Measurements from ENCODE around the gene PRKCA.

DNA sequence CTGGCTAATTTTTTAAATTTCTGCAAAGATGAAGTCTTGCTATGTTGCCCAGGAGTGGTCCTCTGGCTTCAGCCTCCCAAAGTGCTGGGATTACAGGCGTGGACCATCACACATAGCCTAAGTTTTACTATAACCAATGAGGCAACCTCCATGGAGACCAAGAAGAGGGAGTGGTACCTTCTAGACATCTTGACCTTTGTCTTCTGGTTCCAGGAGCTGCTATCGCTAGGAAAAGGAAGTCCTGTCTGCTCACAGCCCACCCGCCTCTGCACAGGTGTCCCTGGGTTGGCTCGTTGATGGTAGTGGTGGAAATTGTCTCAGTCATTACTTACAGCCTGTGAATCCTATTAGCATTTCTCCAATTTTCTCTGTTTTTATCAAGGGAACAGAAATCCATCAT is 169.7 kb downstream of the PRKCA start:
- TF ChIP-seq, protein P1, sequence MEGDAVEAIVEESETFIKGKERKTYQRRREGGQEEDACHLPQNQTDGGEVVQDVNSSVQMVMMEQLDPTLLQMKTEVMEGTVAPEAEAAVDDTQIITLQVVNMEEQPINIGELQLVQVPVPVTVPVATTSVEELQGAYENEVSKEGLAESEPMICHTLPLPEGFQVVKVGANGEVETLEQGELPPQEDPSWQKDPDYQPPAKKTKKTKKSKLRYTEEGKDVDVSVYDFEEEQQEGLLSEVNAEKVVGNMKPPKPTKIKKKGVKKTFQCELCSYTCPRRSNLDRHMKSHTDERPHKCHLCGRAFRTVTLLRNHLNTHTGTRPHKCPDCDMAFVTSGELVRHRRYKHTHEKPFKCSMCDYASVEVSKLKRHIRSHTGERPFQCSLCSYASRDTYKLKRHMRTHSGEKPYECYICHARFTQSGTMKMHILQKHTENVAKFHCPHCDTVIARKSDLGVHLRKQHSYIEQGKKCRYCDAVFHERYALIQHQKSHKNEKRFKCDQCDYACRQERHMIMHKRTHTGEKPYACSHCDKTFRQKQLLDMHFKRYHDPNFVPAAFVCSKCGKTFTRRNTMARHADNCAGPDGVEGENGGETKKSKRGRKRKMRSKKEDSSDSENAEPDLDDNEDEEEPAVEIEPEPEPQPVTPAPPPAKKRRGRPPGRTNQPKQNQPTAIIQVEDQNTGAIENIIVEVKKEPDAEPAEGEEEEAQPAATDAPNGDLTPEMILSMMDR (conservative IDR thresholded peaks at IDR 0.05; ENCODE audit: low read depth in 2 of 2) = no peak
- TF ChIP-seq EZH2phosphoT487 (IDR thresholded peaks at IDR 0.05; ENCODE audit: unreplicated experiment) (no peak), EZH2 (IDR thresholded peaks at IDR 0.05; ENCODE audit: low read depth, unreplicated experiment) (no peak), JUNB (IDR thresholded peaks at IDR 0.05; ENCODE audit: unreplicated experiment) (no peak), NANOG (IDR thresholded peaks at IDR 0.05; ENCODE audit: borderline replicate concordance) (no peak), ZNF331 (CRISPR knock-in tag; IDR thresholded peaks at IDR 0.05; ENCODE audit: low read depth) (no peak), POLR2AphosphoS5 (IDR thresholded peaks at IDR 0.05; ENCODE audit: low read depth) (no peak), STAT1 (IDR thresholded peaks at IDR 0.05; ENCODE audit: unreplicated experiment) (no peak), CREB1 (CRISPR knock-in tag; IDR thresholded peaks at IDR 0.05; ENCODE audit: low read depth) (no peak)
- TF ChIP-seq, protein P2, sequence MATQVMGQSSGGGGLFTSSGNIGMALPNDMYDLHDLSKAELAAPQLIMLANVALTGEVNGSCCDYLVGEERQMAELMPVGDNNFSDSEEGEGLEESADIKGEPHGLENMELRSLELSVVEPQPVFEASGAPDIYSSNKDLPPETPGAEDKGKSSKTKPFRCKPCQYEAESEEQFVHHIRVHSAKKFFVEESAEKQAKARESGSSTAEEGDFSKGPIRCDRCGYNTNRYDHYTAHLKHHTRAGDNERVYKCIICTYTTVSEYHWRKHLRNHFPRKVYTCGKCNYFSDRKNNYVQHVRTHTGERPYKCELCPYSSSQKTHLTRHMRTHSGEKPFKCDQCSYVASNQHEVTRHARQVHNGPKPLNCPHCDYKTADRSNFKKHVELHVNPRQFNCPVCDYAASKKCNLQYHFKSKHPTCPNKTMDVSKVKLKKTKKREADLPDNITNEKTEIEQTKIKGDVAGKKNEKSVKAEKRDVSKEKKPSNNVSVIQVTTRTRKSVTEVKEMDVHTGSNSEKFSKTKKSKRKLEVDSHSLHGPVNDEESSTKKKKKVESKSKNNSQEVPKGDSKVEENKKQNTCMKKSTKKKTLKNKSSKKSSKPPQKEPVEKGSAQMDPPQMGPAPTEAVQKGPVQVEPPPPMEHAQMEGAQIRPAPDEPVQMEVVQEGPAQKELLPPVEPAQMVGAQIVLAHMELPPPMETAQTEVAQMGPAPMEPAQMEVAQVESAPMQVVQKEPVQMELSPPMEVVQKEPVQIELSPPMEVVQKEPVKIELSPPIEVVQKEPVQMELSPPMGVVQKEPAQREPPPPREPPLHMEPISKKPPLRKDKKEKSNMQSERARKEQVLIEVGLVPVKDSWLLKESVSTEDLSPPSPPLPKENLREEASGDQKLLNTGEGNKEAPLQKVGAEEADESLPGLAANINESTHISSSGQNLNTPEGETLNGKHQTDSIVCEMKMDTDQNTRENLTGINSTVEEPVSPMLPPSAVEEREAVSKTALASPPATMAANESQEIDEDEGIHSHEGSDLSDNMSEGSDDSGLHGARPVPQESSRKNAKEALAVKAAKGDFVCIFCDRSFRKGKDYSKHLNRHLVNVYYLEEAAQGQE (IDR thresholded peaks at IDR 0.05; ENCODE audit: unreplicated experiment) = no peak
